Hematopoietic multipotent progenitor cell (in vitro differentiated cells): ENCODE measurements around the gene SPRR2E. TPM values are rescaled to one million over a fixed set of nuclear protein-coding genes. Genes with fewer than 3 reads are reported as not detected.
"Not testable (repeated sequence)": the region's sequence is repeated elsewhere in the genome, so short reads cannot be mapped to it uniquely, and the experiment has no call there.

Experiments used
- DNase-seq, 3 donors: peaks; one replicate each; pipeline ENCODE4 v3.0.0-alpha.2; 2011 to 2015; ENCODE audit warnings: low read depth in 2 of 3, low spot score in 2 of 3
- small RNA-seq: library from RNA; depleted of rRNA; stranded (forward); fragments of <200 nt; gene quantifications from one replicate; pipeline ENCODE3, GENCODE V24; 2012
- total RNA-seq: library from RNA; depleted of rRNA; stranded (reverse); fragments of >200 nt; gene quantifications from one replicate; pipeline ENCODE4 v1.2.3, GENCODE V29; 2012

Gene SPRR2E
- total RNA-seq, 1 donor, result not detected

DNA sequence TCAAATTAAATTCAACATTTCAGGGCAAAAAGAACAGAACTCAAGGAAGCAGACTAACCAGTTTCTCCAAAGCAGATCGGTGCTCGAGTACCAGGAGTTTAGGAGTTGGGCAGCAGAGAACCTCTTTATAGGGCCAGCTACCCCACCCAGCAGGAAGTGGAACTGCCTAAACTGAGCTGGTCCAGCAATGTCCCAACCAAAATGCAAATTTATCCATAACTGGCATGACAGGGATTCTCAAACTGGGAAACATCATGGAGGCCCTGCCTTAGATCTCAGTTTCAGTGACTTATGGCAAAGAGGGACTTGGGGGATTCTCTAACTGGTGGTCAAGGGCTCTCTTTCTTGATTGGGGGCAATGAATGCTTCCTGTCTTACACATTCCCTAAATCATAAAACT lies 22.8 kb downstream of the SPRR2E start, which contains the start of gene SPRR2B:
Gene SPRR2B (minus strand): TSS at position 101 of the 400 bp plus-strand sequence. CDS start 772 bp downstream, outside the sequence.
- DNase-seq, result no peak

GRCh38 chr1:153070243-153070642 lies 24.1 kb downstream of the SPRR2E start:
- no peak for DNase-seq

DNA sequence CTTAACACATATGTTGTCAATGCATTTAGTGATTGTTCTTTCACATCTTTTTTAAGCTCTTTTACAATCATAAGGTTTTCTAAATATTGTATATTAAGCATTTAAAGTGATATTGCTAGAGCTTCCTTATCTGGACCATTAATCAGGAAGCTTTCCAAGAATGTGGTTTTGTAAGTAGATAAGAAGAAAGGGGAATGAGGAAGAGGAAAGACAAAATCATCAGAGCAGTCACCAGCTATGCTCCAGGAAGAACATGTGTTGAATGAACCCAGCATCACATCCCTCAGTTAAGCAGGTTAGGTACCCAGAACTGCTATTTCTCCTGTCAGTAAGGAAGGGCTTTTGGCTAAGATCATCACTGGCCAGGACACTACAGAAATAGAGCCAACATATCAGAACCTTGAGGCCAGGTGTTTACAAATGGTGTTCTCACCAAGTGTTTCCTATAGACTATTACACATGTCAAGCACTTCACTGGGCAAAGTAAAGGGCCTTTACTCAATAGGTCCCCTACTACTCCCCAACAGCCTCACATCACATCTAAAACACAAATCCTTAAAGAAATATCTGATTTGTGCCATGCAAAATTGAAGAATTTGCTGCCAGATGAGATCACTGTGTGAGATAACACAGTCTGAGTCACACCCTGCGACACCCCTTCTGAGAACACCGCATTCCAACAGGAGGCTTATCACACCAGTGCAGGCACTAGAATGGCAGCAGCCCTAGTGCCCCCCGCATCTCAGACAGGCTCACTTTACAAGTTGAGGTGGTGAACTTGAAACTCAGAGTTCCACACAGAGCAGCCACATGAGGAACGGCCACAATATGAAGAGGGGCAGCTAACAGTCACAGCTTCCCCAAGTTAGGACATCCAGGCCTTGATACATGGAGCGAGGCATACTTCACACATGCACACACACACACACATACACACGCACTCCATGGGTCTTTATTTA lies 35.2 kb downstream of the SPRR2E start:
- peak in 2 of 3 donors; percentile 31 to 53 for DNase-seq

- no peak for DNase-seq
Observed at GRCh38 chr1:153058154-153058553, 36.2 kb downstream of the SPRR2E start.

- DNase-seq, result no peak
Observed at GRCh38 chr1:153057375-153057774, 37.0 kb downstream of the SPRR2E start, which contains the start of gene SPRR2A. Gene SPRR2A, minus strand, starts transcription at chr1:153057512. Its CDS starts 777 bp downstream, at chr1:153056735.

- not testable (repeated sequence) for DNase-seq
Observed at GRCh38 chr1:153056111-153056510, 38.2 kb downstream of the SPRR2E start.

DNA sequence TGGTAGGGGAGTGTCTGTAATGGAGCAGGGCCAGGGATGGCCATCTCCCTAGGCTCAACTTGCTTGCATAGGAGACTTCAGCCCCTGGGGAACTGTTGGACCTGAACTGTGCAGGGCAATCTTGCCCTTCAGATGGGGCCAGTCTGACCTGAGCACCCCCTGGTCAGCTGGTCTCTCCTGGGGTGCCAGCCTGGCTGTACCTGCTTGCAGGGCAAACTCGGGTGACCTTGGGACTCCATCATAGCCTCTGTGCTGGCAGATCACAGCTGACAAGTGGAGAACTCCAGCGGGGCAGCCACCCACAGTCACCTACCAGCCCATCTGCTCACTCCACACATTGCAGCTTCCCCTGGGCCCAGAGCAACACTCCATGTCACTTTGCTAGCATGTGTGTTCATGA lies 45.1 kb downstream of the SPRR2E start:
- no peak for DNase-seq

Small RNA genes within 50 kb of the gene (small RNA-seq; reads per million reads assigned to genes)
- not detected for gene SPRR2C

Other genes starting within 250 kb of the SPRR2E start
- not detected for gene LCE7A, start 234.5 kb downstream of the SPRR2E start, total RNA-seq
- not detected for gene SMCP, start 216.2 kb downstream of the SPRR2E start, total RNA-seq
- not detected for gene IVL, start 186.0 kb downstream of the SPRR2E start, total RNA-seq
- gene SPRR5, start 147.3 kb downstream of the SPRR2E start, total RNA-seq, result not detected
- gene SPRR4, start 123.9 kb downstream of the SPRR2E start, total RNA-seq, result not detected
- not detected for gene SPRR1A, start 110.4 kb downstream of the SPRR2E start, total RNA-seq
- gene SPRR3, start 92.8 kb downstream of the SPRR2E start, total RNA-seq, result not detected
- gene SPRR1B, start 63.3 kb downstream of the SPRR2E start, total RNA-seq, result not detected
- not detected for gene SPRR2D, start 53.4 kb downstream of the SPRR2E start, total RNA-seq
- not detected for gene SPRR2A, start 37.0 kb downstream of the SPRR2E start, total RNA-seq
- not detected for gene SPRR2B, start 22.9 kb downstream of the SPRR2E start, total RNA-seq
- gene SPRR2F, start 19.0 kb upstream of the SPRR2E start, total RNA-seq, result not detected
- not detected for gene SPRR2G, start 56.4 kb upstream of the SPRR2E start, total RNA-seq
- not detected for gene LELP1, start 108.9 kb upstream of the SPRR2E start, total RNA-seq
- not detected for gene PRR9, start 123.1 kb upstream of the SPRR2E start, total RNA-seq
- gene LORICRIN, start 165.2 kb upstream of the SPRR2E start, total RNA-seq, result not detected
- not detected for gene PGLYRP3, start 218.4 kb upstream of the SPRR2E start, total RNA-seq